SKM-1 treated with dmso at 0.1 percent for 144 hours (cell line): ENCODE measurements around the gene ABHD16A.
A peak's percentile ranks its signal among the peaks of the same experiment; 100 is the strongest.

Source experiments
- DNase-seq: peaks from one replicate; lab custom pipeline; 2025; ENCODE audit not compliant: unreplicated experiment; lab: John Stamatoyannopoulos, UW

The ABHD16A gene

DNA sequence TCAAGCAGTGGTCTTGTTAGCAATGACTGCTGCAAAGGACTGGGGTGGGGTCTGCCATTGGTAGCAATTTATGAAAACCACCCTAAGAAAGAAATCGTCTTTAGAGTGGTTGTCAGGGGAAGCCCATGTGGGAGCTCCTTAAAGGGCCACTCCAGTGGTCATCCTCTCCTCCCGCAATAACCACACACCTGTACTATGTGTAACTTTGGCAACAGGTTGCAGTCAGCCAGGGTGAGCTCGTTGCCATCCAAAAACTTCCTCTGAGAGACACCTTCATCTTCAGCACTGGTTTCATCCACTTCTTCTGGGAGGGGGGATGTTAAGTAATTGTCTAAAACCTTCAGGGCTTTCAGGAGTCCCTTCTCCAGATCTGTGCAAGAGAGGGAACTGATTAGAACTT, 28.9 kb upstream of the ABHD16A start:
- no peak for DNase-seq

DNA sequence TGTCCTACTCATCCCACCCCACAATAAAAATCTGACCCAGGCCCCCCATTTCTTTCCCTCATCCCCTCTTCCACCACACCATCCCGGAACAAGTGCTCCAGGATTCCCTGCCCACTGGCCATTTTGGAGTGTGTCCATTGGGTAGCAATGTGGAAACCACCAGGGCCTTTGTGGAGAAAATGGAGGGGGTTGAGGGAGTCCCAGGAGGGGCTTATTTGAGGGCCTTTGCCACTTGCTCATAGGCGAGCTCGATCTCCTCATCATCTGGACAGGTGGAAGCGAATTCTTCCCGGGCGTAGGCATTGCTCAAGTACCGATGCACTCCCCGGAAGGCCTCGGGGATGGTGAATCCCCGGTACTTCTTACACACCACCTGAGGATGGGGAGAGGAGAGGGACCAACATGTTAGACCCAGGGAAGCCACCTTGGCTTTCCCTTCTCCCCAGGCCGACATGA, 27.5 kb upstream of the ABHD16A start:
- no peak for DNase-seq

GRCh38 chr6:31729979-31730630, 27.0 kb upstream of the ABHD16A start:
- DNase-seq, result no peak

DNA sequence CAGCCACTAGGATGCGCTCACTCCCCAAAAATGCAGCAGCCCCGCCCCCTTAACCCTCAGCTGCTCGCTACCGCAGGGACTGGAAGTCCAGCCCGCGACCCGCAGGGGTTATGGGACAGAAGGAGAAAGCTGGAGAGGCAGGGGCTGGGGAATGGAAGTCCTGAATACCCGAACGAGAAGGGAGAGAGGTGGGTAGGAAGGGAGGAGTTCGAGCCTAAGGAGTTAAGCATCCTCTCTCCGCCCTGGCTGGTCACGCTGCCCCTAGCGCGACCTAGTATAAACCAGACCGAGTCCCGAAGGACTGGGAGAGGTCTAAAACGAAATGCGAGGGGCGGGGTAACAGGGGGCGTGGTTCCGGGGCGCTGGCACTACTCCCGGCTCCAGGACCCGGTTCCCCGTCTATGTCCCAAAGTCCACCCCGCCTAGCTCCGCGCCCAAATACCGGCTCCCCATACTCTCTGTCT, 26.4 kb upstream of the ABHD16A start:
- no peak for DNase-seq

DNA sequence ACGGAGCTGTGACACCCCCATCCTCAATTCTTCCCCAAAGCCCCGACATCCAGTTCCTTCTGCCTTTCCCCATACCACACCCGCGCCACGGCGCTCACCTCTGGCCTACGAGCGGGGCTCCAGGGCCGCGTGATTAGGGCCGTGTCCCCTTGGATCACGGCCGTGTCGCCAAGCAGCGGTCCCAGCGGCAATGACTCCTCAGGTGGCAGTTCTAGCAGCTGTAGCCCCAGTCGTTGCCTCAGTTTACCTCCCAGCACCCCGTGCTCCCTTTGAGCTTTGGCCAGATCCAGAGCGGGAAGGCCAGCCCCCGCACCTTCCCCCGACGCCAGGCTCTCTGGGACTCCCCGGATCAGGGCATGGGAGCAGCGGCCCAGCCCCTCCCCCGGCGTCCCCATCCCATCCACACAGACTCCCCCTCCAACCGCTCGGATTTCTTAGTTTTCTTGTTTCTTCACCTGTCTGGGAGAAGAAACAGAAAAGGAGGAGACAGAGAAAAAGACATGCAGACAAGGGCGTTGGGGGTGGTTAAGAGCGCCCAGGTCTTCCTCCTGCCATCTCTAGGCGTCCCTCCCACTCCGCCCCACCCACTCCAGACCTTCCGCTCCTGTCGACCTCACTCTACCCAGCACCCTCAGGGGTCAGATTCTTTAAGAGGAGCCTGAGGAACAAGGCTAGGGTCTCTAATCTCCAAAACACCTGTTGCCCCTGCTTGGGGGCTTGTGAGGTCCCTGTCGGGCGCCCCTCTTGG, 25.8 kb upstream of the ABHD16A start, which contains the start of gene DDAH2:
TSS of gene DDAH2 (minus strand) at position 533 of the 748 bp plus-strand sequence. CDS start at position 395, 138 bp downstream.
- no peak for DNase-seq

- DNase-seq, result peak; percentile 67
These were observed 24.9 kb upstream of the ABHD16A start for GRCh38 chr6:31727717-31728671.

GRCh38 chr6:31727034-31727716, 24.1 kb upstream of the ABHD16A start:
- DNase-seq, result peak; percentile 91

GRCh38 chr6:31725502-31726350, 22.6 kb upstream of the ABHD16A start:
- DNase-seq, result no peak

- DNase-seq, result no peak
These were observed 21.0 kb upstream of the ABHD16A start for GRCh38 chr6:31723980-31724691.

GRCh38 chr6:31723245-31723979, 20.3 kb upstream of the ABHD16A start, which contains the start of gene MPIG6B:
Gene MPIG6B (plus strand): TSS chr6:31723373. CDS start chr6:31723384, 11 bp downstream.
- DNase-seq, result no peak

- no peak for DNase-seq
These were observed 19.0 kb upstream of the ABHD16A start for GRCh38 chr6:31722173-31722572.

DNA sequence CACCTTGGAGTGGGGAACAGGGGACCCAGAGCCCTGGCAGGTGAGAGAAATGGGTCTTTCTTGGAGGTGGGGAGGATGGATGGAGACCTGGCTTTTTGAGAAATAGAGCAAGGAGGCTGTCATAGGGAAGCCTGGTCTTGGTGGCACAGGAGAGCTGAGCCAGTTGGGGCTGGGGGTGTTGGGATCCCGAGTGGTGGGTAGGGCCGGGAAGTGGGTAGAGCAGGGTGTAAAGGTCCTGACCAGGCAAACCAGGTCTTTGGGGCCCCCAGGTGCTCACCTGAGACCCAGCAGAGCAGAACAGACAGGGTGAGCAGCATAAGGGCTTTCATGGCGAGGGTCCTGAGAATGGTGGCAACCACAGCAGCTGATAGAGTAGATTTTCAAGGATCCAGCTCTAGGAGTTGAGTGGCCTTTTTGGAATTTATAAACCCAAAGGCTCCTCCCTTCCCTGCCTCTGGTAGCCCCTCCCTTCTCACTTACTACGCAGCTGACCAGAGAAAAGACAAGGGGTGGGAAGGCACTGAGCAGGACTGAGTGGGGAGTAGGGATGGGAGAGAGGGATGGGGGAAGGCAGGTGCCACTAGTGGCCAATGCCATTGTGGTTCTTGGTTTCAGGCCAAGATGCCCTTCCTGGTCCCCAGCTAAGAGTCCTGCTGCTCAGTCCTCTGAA, 18.4 kb upstream of the ABHD16A start, which contains the start of gene LY6G6C:
TSS of gene LY6G6C (minus strand) at position 396 of the 670 bp plus-strand sequence. CDS start at position 329, 67 bp downstream.
- no peak for DNase-seq

DNA sequence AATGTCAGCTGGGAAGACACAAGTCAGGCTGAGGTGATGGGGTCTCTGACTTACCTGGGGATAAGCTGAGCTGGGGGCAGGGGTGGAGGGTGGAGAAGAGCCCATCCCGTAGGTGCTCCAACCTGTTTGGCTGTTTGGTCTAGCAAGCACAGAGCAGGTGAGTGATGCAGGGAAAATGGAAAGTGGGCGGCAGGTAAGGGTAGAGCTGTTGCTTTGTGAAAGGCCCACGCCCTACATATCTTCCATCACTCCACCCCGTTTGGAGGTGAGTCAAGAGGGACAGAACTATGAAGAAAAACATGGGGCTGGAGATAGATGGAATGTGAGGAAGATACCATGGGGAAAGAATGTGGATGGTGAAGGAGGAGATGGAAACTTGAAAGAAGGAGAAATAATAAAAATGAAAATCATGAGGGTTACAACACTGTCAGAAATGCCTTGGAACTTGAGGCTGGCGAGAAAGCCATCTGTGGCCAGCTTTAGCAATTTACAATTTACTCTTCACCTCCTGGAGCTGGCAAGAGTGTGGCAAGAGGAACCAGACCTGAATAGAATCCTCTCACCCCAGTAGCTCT, 17.2 kb upstream of the ABHD16A start:
- DNase-seq, result no peak

DNA sequence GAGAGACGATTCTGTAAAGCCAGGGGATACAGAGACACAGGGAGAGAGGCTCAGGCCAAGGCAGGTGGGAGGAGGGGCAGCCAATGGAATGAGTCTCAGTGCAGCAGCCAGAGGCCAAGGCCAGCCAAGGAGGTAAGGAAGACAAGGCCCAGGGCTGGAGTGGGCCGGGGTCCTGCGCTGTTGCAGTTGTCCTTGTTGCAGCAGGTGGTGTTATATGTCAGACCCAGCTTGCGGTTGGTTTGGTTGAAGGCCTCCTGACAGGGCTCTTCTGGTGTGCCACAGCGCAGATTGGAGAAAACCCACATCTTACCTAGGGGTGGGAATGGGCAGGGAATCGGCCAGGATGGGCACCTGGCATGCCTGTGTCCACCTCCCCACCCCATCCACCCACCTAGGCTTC, 15.9 kb upstream of the ABHD16A start:
- DNase-seq, result no peak

DNA sequence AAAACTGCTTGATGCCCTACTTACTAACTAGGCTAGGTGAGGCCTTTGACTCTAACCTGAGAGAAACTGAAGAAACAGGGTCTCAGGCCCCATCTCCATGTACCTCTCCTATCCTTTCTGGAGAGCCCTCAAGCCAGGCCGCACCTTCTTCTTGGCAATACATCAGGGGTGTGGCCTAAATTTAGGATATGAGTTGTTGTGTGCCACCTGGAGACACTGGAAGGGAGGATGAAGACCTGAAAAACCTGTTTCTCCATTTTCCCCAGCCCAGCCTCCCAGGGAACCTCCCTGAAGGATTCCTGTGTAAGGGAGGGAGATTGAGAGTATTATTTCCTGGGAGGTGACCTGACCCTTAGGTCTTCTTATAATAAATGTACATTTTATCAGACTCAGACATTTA, 15.1 kb upstream of the ABHD16A start:
- no peak for DNase-seq

- DNase-seq, result no peak
These were observed 14.5 kb upstream of the ABHD16A start for GRCh38 chr6:31717499-31718222.
